HFFc6 (cell line): Measurements from ENCODE around the gene CRMP1. TPM values are rescaled to one million over a fixed set of nuclear protein-coding genes. Genes with fewer than 3 reads are reported as not detected.

Source experiments
- DNase-seq: peaks from one replicate; pipeline ENCODE4 v3.0.0-alpha.2; 2018
- H3K27ac Mint-ChIP-seq: 2 replicates; pipeline ENCODE4 v1.8.0; 2020; ENCODE audit warnings: mild to moderate bottlenecking, mixed read lengths
- H3K27me3 Mint-ChIP-seq: 2 replicates; pipeline ENCODE4 v1.8.0; 2021; ENCODE audit warnings: mild to moderate bottlenecking, moderate library complexity, mixed read lengths; ENCODE audit not compliant: insufficient read depth
- H3K36me3 Mint-ChIP-seq: 2 replicates; pipeline ENCODE4 v1.8.0; 2021; ENCODE audit warnings: low read depth, mixed read lengths
- H3K4me1 Mint-ChIP-seq: 2 replicates; pipeline ENCODE4 v1.8.0; 2020; ENCODE audit warnings: low read depth, mixed read lengths
- H3K4me3 Mint-ChIP-seq: 2 replicates; pipeline ENCODE4 v1.8.0; 2020; ENCODE audit warnings: mild to moderate bottlenecking, moderate library complexity, mixed read lengths
- H3K9me3 Mint-ChIP-seq: 2 replicates; pipeline ENCODE4 v1.8.0; 2020; ENCODE audit warnings: mild to moderate bottlenecking, mixed read lengths
- total RNA-seq, 6 experiments: library from RNA; stranded (reverse); fragmentation: NEBNext Ultra II Directional; extraction: Animal tissue kit (Norgen Biotek cat#: 25700); gene quantifications; 2 replicates in 1 of 6; 3 replicates in 5 of 6; pipeline ENCODE4 v1.2.3, GENCODE V29; 2021
- TF ChIP-seq, protein P1 (sequence below): fragments of 200-600 bp; sonication (generic); IDR thresholded peaks from 2 replicates; pipeline ENCODE4 v1.5.0; 2021; ENCODE audit warnings: antibody characterized with exemption, mild to moderate bottlenecking

CRMP1 gene
- total RNA-seq, 6 experiments from 2014 or later = not detected

DNA sequence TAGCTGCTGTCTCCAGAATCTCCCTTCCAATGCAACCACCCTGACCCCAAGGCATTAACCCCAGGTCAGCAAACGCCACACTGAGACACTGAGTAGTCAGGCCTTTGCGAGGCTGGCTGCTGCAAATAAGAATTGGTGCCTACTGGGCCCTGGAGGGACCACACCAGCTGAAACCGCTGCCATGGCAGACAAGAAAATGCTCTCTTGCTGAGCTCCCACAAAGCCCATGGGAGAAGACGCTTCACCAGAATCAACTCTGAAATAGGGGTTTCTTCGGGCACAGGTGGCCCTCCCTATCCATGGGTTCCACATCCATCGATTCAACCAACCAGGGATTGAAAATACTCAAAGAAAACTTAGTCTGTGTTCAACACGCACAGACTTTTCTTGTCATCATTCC lies 26.7 kb upstream of the CRMP1 start:
- H3K4me1 Mint-ChIP-seq = no peaks in the 10 kb centered on the region
- TF ChIP-seq, protein P1, sequence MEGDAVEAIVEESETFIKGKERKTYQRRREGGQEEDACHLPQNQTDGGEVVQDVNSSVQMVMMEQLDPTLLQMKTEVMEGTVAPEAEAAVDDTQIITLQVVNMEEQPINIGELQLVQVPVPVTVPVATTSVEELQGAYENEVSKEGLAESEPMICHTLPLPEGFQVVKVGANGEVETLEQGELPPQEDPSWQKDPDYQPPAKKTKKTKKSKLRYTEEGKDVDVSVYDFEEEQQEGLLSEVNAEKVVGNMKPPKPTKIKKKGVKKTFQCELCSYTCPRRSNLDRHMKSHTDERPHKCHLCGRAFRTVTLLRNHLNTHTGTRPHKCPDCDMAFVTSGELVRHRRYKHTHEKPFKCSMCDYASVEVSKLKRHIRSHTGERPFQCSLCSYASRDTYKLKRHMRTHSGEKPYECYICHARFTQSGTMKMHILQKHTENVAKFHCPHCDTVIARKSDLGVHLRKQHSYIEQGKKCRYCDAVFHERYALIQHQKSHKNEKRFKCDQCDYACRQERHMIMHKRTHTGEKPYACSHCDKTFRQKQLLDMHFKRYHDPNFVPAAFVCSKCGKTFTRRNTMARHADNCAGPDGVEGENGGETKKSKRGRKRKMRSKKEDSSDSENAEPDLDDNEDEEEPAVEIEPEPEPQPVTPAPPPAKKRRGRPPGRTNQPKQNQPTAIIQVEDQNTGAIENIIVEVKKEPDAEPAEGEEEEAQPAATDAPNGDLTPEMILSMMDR = no peak
- DNase-seq = no peak
- H3K36me3 Mint-ChIP-seq = peaks cover 10% of the 10 kb centered on the region
- H3K27ac Mint-ChIP-seq = no peak overlapping the region
- H3K27me3 Mint-ChIP-seq = peaks cover 3% of the 10 kb centered on the region; the same call in 1 of the 2 replicates
- H3K9me3 Mint-ChIP-seq = peaks cover 42% of the 10 kb centered on the region
- no peak overlapping the region for H3K4me3 Mint-ChIP-seq

DNA sequence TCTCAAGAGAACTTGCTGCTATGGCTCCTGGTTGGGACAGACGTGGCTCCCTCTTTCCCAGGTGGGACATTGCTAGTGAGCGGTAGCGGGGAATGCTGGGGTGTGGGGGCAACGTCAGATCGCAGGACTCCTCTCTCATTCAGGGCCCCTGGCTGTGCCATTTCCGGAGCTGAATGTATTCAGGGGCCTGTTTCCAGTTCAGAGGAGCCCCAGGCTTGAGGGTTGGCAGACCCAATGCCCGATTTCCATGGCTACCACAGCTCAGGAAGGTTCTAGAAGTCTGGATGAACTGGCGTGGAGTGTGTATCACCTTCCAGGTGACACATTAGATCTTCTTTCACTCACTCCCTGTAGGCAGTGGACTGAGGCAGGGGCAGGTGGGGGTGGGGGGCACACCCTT lies 26.2 kb upstream of the CRMP1 start:
- Mint-ChIP-seq H3K4me1 (no peaks in the 10 kb centered on the region), H3K27ac (no peak overlapping the region), H3K27me3 (peaks cover 2% of the 10 kb centered on the region; the same call in 1 of the 2 replicates), H3K36me3 (peaks cover 10% of the 10 kb centered on the region), H3K4me3 (no peak overlapping the region), H3K9me3 (peaks cover 41% of the 10 kb centered on the region)
- TF ChIP-seq, protein P1 = no peak
- DNase-seq = no peak

DNA sequence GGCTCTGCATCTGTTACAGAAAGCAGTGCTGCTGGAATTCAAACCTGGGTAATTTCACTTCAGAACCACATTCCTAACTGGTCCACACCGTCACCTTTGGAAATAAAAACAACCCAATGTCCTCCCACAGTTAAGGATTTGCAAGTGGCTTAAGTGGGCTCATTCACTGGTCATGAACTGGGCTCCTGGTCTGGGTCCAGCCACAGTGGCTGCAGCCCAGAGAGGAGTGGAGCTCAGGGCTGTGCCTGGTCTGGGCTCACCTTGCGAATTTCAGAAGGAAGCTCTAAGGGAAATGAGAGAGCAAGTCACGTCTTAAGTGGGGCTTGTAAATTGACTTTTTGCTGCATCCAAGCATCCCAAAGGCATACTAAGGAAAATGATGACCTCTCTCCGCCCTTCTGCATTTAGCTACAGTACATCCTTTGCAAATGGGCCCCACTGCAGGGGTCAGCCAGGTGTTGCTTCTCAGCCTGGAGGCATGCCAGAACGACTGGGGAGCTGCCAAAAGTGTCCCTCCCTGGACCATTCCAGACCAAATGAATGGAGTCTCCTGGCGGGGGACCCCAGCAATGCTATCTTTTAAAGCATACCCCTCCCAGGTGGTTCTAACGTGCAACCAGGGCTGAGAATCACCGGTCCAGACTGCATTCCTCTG lies 25.6 kb upstream of the CRMP1 start:
- Mint-ChIP-seq H3K4me3 (no peak overlapping the region), H3K4me1 (no peaks in the 10 kb centered on the region), H3K9me3 (peaks cover 41% of the 10 kb centered on the region), H3K27me3 (peaks cover 2% of the 10 kb centered on the region; the same call in 1 of the 2 replicates), H3K27ac (no peak overlapping the region), H3K36me3 (peaks cover 10% of the 10 kb centered on the region)
- DNase-seq = no peak
- TF ChIP-seq, protein P1 = no peak

DNA sequence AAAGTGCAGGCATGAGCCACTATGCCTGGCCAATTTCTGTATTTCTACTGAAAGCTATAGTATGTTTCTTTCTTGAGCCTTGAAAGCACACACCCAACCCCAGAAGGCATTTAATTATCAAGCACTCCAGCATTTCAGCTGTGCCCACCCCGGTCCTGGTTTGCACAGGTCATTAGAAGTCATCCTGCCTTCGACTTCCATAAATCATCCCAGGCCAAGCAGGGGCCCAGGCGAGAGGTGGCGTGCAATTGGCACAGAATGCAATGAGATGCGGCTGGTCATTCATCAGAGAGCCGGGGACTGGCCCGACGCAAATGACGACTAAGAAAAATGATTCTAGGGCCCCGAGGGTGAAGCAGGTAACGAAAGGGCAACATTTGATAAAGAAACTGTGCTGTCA lies 24.8 kb upstream of the CRMP1 start:
- Mint-ChIP-seq H3K9me3 (peaks cover 38% of the 10 kb centered on the region), H3K4me3 (no peak overlapping the region), H3K27me3 (peaks cover 2% of the 10 kb centered on the region), H3K36me3 (peaks cover 5% of the 10 kb centered on the region), H3K27ac (no peak overlapping the region), H3K4me1 (no peaks in the 10 kb centered on the region)
- DNase-seq = no peak
- TF ChIP-seq, protein P1 = no peak

DNA sequence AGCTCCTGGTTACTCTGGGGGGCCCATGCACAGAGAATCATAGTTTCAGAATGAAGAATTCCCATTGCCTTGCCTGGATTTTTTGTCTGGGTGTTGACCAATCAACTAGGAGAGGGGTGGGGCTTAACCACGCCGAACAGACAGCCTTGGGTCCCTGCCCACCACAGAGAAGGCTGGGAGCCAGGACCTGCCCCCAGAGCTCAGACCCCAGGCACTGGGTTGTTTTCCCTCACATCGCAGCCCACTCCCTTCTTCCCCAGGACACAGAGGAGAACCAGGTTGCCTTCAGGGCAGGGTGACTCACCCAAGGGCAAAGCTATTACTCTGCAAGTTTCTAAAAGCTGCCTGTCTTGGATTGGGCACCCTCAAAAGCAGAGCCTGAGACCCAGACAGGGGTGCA lies 23.3 kb upstream of the CRMP1 start:
- peaks cover 4% of the 10 kb centered on the region; the same call in 1 of the 2 replicates for H3K36me3 Mint-ChIP-seq
- peaks cover 42% of the 10 kb centered on the region for H3K9me3 Mint-ChIP-seq
- H3K4me1 Mint-ChIP-seq = no peaks in the 10 kb centered on the region
- no peak overlapping the region for H3K27ac Mint-ChIP-seq
- DNase-seq = no peak
- TF ChIP-seq, protein P1 = no peak
- H3K27me3 Mint-ChIP-seq = peaks cover 2% of the 10 kb centered on the region
- no peak overlapping the region for H3K4me3 Mint-ChIP-seq
